Measurements from ENCODE around the gene POLR2I. TPM values are rescaled to one million over a fixed set of nuclear protein-coding genes. Genes with fewer than 3 reads are reported as not detected.

The POLR2I gene
- total RNA-seq, 1 experiment from 2014 or later = 250 TPM

GRCh38 chr19:36101550-36102327 is 12.9 kb downstream of the POLR2I start:
- Histone ChIP-seq H3K27me3 (ENCODE audit: low read length) (no peaks in the 10 kb centered on the region), H3F3A (ENCODE audit: low read length, unreplicated experiment) (no peaks in the 10 kb centered on the region), H3K4me2 (ENCODE audit: low read length) (no peak overlapping the region), H3K36me3 (ENCODE audit: low read depth, low read length) (peaks cover 5% of the 10 kb centered on the region; the same call in 1 of the 2 replicates), H2AFZ (ENCODE audit: low read length) (no peak overlapping the region), H3K9ac (ENCODE audit: low read length) (no peak overlapping the region), H3K4me1 (ENCODE audit: insufficient read depth, low read length) (peaks cover 11% of the 10 kb centered on the region), H3K27ac (ENCODE audit: low read length) (no peak overlapping the region), H3K9me2 (replicated peaks; ENCODE audit: low read length) (no peaks in the 10 kb centered on the region), H3K9me3 (ENCODE audit: low read length) (no peaks in the 10 kb centered on the region), H3K4me3 (ENCODE audit: low read length) (no peak overlapping the region), H3K79me2 (ENCODE audit: low read length) (no peaks in the 10 kb centered on the region), H4K20me1 (ENCODE audit: low read length) (no peaks in the 10 kb centered on the region)
- BruUV-seq (replicated peaks) = no TSS peak
- TF ChIP-seq EZH2phosphoT487 (IDR thresholded peaks at IDR 0.05; ENCODE audit: borderline replicate concordance, low read length) = no peak
- ChIA-PET CTCF (no interaction called here), POLR2A (ENCODE audit: unreplicated experiment) (no interaction called here)
- ATAC-seq (no peak), DNase-seq (no peak)
- intact Hi-C loops (cut with micrococcal nuclease) = no loop called here

- BruUV-seq (replicated peaks) = no TSS peak
- no peak for DNase-seq
- Histone ChIP-seq H3K9me2 (replicated peaks; ENCODE audit: low read length) (no peaks in the 10 kb centered on the region), H3K4me2 (ENCODE audit: low read length) (no peak overlapping the region), H4K20me1 (ENCODE audit: low read length) (no peaks in the 10 kb centered on the region), H3K9me3 (ENCODE audit: low read length) (no peaks in the 10 kb centered on the region), H3K27me3 (ENCODE audit: low read length) (no peaks in the 10 kb centered on the region), H3K9ac (ENCODE audit: low read length) (no peak overlapping the region), H3F3A (ENCODE audit: low read length, unreplicated experiment) (no peaks in the 10 kb centered on the region), H3K79me2 (ENCODE audit: low read length) (no peaks in the 10 kb centered on the region), H3K36me3 (ENCODE audit: low read depth, low read length) (peaks cover 5% of the 10 kb centered on the region; the same call in 1 of the 2 replicates), H3K4me3 (ENCODE audit: low read length) (no peak overlapping the region), H2AFZ (ENCODE audit: low read length) (no peak overlapping the region), H3K4me1 (ENCODE audit: insufficient read depth, low read length) (peaks cover 11% of the 10 kb centered on the region), H3K27ac (ENCODE audit: low read length) (no peak overlapping the region)
- CTCF ChIA-PET = no interaction called here
- TF ChIP-seq EZH2phosphoT487 (IDR thresholded peaks at IDR 0.05; ENCODE audit: borderline replicate concordance, low read length) = no peak
- intact Hi-C loops (cut with micrococcal nuclease) = no loop called here
- no peak for ATAC-seq
- POLR2A ChIA-PET (ENCODE audit: unreplicated experiment) = no interaction called here
Observed at GRCh38 chr19:36100476-36100875, 14.2 kb downstream of the POLR2I start.

GRCh38 chr19:36099166-36099785 is 15.4 kb downstream of the POLR2I start:
- CTCF ChIA-PET = no interaction called here
- intact Hi-C loops (cut with micrococcal nuclease) = no loop called here

More at GRCh38 chr19:36099166-36099785, 15.4 kb downstream of the POLR2I start:
- Histone ChIP-seq H3K36me3 (ENCODE audit: low read depth, low read length) (peaks cover 5% of the 10 kb centered on the region; the same call in 1 of the 2 replicates), H3K27ac (ENCODE audit: low read length) (no peak overlapping the region), H3K4me2 (ENCODE audit: low read length) (no peak overlapping the region), H3F3A (ENCODE audit: low read length, unreplicated experiment) (no peaks in the 10 kb centered on the region), H3K4me1 (ENCODE audit: insufficient read depth, low read length) (peaks cover 8% of the 10 kb centered on the region), H2AFZ (ENCODE audit: low read length) (no peak overlapping the region), H3K9me3 (ENCODE audit: low read length) (no peaks in the 10 kb centered on the region), H3K4me3 (ENCODE audit: low read length) (no peak overlapping the region), H3K9ac (ENCODE audit: low read length) (no peak overlapping the region), H3K9me2 (replicated peaks; ENCODE audit: low read length) (no peaks in the 10 kb centered on the region), H3K27me3 (ENCODE audit: low read length) (no peaks in the 10 kb centered on the region), H4K20me1 (ENCODE audit: low read length) (no peaks in the 10 kb centered on the region), H3K79me2 (ENCODE audit: low read length) (no peaks in the 10 kb centered on the region)
- DNase-seq (no peak), ATAC-seq (no peak)
- BruUV-seq (replicated peaks) = no TSS peak
- POLR2A ChIA-PET (ENCODE audit: unreplicated experiment) = no interaction called here
- TF ChIP-seq EZH2phosphoT487 (IDR thresholded peaks at IDR 0.05; ENCODE audit: borderline replicate concordance, low read length) (no peak), CTCF (conservative IDR thresholded peaks at IDR 0.05; ENCODE audit: low read depth, low read length) (no peak), EZH2 (IDR thresholded peaks at IDR 0.05; ENCODE audit: low read length, unreplicated experiment) (no peak)

All from PC-3 (cell line).